SH-SY5Y (cell line): Measurements from ENCODE around the gene ADRM1.

Experiments
- GATA2 ChIP-seq: IDR thresholded peaks from 2 replicates; pipeline ENCODE4 v1.6.1; 2011; ENCODE audit warnings: mild to moderate bottlenecking, low read depth, low read length
- GATA3 ChIP-seq: IDR thresholded peaks from 2 replicates; pipeline ENCODE4 v1.6.1; 2011; ENCODE audit warnings: low read depth, mild to moderate bottlenecking, low read length, moderate library complexity

DNA sequence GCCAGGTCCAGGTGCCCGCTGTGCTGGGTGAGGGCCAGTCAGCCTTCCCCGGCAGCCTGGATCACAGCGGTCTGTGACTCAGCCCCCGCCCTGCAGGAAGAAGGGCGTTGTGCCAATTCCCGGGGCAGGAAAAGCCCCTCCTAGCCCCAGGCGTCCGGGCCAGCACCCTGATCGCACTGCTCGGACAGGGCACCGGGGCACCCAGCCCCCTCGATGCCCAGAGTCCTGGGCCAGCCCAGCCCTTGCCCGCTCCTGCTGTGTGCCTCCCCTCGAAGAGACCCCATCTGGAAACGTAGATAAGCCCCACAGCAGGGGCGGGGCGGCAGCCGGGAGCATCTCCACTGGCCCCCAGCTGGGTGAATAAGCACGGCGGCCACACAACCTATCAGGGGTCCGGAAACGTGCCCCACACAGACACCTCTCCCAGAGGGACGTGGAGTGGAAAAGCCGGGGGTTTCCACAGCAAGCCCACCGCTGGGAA lies 54.4 kb downstream of the ADRM1 start:
- no peak for TF ChIP-seq GATA3
- TF ChIP-seq GATA2, result no peak
